ENCODE data around the gene CNIH4.
"Not testable (repeated sequence)": the region's sequence is repeated elsewhere in the genome, so short reads cannot be mapped to it uniquely, and the experiment has no call there.

The CNIH4 gene

GRCh38 chr1:224352436-224353085 lies 4.1 kb upstream of the CNIH4 start:
- DNase-seq = not testable (repeated sequence)

GRCh38 chr1:224353975-224354925 lies 2.4 kb upstream of the CNIH4 start:
- DNase-seq = no peak

GRCh38 chr1:224357626-224358124 lies 996 bp downstream of the CNIH4 start:
- DNase-seq = no peak

- DNase-seq = no peak
These were observed 1.6 kb downstream of the CNIH4 start for GRCh38 chr1:224358237-224358636.

GRCh38 chr1:224359207-224359606 lies 2.5 kb downstream of the CNIH4 start:
- no peak for DNase-seq

- DNase-seq = no peak
These were observed 11.7 kb downstream of the CNIH4 start for GRCh38 chr1:224368409-224368808.

- no peak for DNase-seq
These were observed 16.4 kb downstream of the CNIH4 start for GRCh38 chr1:224373008-224373590.

GRCh38 chr1:224375059-224375458 lies 18.4 kb downstream of the CNIH4 start:
- no peak for DNase-seq

- no peak for DNase-seq
These were observed 21.0 kb downstream of the CNIH4 start for GRCh38 chr1:224377676-224378006.

GRCh38 chr1:224378855-224379631 lies 22.4 kb downstream of the CNIH4 start:
- no peak for DNase-seq

GRCh38 chr1:224380003-224380402 lies 23.3 kb downstream of the CNIH4 start:
- DNase-seq = no peak

GRCh38 chr1:224381880-224382548 lies 25.3 kb downstream of the CNIH4 start:
- no peak for DNase-seq

- DNase-seq = no peak
These were observed 26.5 kb downstream of the CNIH4 start for GRCh38 chr1:224383218-224383617.

GRCh38 chr1:224387302-224387912 lies 30.7 kb downstream of the CNIH4 start:
- DNase-seq = no peak

GRCh38 chr1:224387943-224388342 lies 31.3 kb downstream of the CNIH4 start:
- no peak for DNase-seq

- DNase-seq = no peak
These were observed 33.8 kb downstream of the CNIH4 start for GRCh38 chr1:224390517-224390916.

GRCh38 chr1:224392411-224393249 lies 36.0 kb downstream of the CNIH4 start:
- DNase-seq = no peak

- DNase-seq = no peak
These were observed 36.6 kb downstream of the CNIH4 start for GRCh38 chr1:224393294-224393693.

GRCh38 chr1:224399887-224400286 lies 43.2 kb downstream of the CNIH4 start:
- no peak for DNase-seq

- DNase-seq = no peak
These were observed 45.9 kb downstream of the CNIH4 start for GRCh38 chr1:224402472-224403036.
